Sigmoid colon (tissue), 3 donors: ENCODE results near the gene ZNF281.

Source experiments
- CTCF ChIP-seq, 4 experiments: fragments of 450-650 bp in 3 of 4; fragments of 200-600 bp in 1 of 4; IDR thresholded peaks; one replicate each; pipeline ENCODE4 v1.5.1; 2016 to 2019; ENCODE audit warnings: antibody characterized with exemption in 4 of 4, mild to moderate bottlenecking in 3 of 4, moderate library complexity in 2 of 4
- POLR2A ChIP-seq, 2 donors: fragments of 450-650 bp; IDR thresholded peaks; one replicate each; pipeline ENCODE4 v1.6.1; 2016; ENCODE audit warnings: antibody characterized with exemption in 2 of 2, mild to moderate bottlenecking in 2 of 2, moderate library complexity in 2 of 2

- TF ChIP-seq POLR2A (IDR thresholded peaks at IDR 0.05) (no peak), CTCF (IDR thresholded peaks at IDR 0.05) (no peak)
Observed at GRCh38 chr1:200453553-200453905, 43.7 kb upstream of the ZNF281 start.
